ENCODE measurements around the gene LGALS1.

The LGALS1 gene

DNA sequence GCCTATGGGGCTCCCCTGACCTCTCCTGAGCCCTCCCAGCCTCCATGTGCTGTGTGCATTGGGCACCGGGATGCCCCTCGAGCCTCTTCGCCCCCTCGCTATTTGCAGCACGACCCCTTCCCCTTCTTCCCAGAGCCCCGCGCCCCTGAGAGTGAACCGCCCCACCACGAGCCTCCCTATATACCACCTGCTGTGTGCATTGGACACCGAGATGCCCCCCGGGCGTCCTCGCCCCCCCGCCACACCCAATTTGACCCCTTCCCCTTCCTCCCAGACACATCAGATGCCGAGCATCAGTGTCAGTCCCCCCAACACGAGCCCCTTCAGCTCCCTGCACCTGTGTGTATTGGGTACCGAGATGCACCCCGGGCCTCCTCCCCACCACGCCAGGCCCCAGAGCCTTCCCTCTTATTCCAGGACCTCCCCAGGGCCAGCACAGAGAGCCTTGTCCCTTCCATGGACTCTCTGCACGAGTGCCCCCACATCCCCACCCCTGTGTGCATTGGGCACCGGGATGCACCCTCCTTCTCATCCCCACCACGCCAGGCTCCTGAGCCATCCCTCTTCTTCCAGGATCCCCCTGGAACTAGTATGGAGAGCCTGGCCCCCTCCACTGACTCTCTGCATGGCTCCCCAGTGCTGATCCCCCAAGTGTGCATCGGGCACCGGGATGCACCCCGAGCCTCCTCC lies 50.3 kb downstream of the LGALS1 start:
- no peak for DNase-seq (ENCODE audit: low read depth in 2 of 2)

GRCh38 chr22:37726241-37726887 lies 50.9 kb downstream of the LGALS1 start:
- DNase-seq (ENCODE audit: low read depth in 2 of 2): no peak

GRCh38 chr22:37728620-37729019 lies 53.2 kb downstream of the LGALS1 start:
- DNase-seq (ENCODE audit: low read depth in 2 of 2): no peak

Data from activated CD4-positive, alpha-beta T cell treated with anti-CD3 and anti-CD28 coated beads for 24 hours (primary cell).